NOMO-1 treated with DMSO at 0.1 percent for 48 hours (cell line): ENCODE measurements around the gene NEUROG3.
A peak's percentile ranks its signal among the peaks of the same experiment; 100 is the strongest.
"Not testable (repeated sequence)": the region's sequence is repeated elsewhere in the genome, so short reads cannot be mapped to it uniquely, and the experiment has no call there.

ENCODE experiments used
- DNase-seq: peaks from one replicate; lab custom pipeline; 2025; ENCODE audit not compliant: unreplicated experiment; lab: John Stamatoyannopoulos, UW

The NEUROG3 gene

DNA sequence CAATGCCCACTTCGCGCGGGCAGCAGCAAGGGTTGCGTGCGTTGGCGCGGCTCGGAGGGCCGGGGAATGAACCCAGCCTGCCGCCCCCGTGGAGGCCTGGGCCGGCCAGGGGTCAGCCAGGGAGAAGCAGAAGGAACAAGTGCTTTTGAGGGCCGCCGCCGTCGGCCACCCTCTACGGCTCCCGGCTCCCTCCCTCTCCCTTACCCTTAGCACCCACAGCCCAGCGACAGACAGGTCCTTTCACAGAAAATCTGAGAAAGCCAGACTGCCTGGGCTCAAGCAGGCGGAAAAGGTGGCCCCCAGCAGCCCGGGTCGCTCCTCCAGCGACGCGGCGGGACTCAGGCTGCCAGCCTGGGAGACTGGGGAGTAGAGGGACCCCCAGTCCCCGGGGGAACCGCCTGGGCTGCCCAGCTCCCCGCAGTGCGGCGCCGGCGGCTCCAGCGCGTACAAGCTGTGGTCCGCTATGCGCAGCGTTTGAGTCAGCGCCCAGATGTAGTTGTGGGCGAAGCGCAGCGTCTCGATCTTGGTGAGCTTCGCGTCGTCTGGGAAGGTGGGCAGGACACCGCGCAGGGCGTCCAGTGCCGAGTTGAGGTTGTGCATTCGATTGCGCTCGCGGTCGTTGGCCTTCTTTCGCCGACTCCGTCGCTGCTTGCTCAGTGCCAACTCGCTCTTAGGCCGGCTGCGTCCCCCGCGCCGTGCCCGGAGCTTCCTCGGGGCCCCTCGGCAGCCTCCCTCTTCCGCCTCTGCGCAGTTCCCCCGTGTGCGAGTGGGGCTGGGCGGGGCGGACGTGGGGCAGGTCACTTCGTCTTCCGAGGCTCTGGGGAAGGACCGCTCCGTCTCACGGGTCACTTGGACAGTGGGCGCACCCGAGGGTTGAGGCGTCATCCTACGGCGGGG, 815 bp downstream of the NEUROG3 start:
- DNase-seq: peak; percentile 33

DNA sequence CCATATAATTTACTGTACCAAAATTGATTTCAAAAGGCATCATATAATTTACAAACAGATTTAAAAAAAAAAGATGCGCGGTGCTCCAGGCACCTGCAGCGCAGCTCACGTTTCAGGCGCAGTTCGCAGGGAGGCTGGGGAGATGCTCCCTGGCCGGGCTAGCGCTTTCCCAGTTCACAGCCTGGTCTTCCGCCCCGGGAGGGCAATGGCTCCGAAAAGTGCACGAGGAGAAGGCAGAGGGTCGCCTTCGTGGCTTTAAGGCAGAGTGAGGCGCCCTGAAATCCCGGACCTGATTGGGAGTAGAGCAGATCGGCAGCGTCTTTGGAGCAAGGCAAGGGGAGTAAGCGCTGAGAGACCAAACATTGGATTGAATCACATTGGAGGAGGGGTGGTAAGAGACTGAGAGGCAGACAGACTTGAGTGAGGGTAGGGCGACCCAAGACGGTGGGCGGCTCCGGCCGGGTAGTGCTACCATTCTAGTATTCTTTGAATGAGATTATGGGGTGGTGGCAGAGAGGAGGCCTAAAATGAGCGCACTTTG, 1.5 kb downstream of the NEUROG3 start:
- no peak for DNase-seq

DNA sequence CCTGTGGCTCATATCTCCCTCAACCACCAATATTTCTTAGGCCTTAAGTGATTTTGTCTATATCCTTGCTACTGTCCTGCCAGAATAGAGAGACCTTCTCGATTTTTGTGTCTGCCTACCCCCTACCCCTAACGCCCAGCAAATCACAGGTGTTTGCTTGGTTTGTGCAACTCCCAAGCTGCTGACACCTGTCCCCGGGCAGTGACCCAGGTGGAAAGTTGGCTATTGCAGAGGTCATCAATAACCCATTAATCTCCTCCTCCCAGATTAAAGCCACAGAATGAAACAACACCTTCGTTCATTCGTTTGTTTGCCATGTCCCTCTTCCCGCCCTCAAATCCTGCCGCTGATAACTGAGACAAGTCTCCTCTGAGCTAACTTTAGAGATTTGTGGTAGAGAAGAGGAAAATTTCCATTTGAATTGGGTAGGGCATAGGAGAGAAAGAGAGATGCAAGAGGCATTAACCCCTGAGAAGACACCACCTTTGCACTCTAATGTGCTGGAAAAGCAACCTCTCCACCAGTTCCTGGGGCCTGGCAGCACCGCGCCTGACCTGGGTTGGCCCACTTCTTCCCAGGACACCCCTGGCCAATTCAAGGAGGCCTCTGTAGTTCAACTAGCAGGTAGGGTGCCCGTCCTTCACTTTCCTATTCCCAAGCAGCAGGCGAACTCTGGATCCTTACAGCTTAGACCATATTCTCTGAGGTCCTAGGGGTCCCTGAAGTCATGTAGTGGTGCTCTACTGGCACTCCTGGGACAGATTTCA, 3.0 kb downstream of the NEUROG3 start:
- no peak for DNase-seq

DNA sequence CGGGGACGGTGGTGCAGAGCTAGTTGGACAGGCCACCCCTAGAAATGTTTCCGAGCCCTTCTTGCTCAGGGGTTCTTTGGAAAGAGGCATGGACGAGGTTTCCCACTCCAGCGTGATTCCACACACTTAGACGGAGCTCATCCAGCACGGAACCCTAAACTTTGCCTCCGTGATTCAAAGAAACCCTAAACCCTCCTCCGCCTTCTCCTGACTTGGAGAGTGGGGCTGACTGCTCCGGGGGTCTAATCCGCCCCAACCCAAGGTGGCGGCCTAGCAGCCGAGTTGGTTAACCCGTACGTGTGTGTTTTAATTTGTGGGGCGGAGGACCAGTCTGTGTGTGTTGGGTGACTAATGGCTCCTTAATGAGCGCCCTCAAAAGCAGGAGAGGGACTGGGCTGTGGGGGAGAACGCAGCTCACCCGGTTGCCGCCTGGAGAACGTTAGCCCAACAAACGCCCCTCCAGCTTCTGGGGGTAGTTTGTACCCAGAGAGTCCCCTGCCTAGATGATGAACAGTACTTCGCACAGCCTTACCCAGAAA, 3.8 kb downstream of the NEUROG3 start:
- no peak for DNase-seq

DNA sequence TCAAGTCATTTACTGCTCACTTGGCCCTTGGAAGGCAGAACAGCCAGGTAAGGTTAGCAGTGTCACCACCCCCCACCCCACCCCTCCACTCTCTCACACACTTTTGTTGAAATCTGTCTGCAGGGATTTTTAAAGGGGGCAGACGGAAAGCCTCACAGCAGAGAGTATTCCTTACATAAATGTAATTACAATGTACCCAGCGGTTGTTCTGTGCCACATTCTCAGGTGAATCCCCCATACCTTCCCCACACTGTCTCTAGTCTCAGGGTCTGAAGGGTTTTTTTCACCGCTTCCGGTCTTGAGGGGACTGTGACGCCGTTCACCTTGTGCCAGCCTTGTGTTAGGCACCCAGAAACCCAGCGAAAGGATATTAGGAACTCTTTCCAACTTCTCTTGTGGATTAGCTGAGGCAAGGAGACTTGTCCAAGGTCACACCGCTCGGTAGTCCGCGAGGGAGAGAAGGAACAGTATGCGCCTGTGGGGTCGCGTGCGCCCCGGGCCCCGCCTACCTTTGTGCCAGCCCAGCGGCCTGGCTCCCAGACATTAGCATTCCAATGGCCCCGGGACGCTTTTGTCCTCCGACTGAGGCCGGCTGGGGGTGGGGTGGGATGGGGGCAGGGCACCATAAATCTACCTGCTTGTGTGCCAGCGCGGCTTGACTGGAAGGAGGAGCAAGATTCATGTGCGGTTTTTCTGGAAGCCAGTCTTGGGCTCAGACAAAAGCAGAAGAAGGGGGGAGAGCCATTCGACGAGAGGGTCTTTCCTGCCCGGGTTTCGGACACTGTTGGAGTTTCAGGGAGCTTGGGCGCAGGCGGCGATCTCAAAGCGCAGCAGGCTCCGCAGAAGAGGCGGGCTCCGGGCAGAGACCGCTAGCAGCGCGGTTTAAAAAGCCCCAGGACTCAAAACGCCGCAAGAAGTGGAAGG, 4.5 kb downstream of the NEUROG3 start:
- DNase-seq: no peak

DNA sequence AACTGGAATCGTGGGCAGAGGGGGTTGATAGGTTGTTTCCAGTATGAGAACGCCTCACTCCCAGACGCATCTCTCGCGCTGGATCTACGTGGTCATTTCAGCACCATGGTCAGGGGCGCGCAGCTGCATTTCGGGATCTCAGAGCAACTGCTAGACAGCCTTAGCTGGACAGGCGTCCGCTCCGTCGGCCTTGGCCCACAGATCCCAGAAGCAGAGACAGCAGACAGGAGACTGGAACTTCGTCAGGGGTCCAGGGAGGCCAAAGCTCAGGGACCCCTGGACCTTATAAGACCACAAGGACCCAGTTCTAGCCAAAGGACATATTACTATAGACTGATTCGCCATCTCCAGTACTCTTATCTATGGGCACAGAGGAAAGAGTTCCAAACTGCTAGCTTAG, 5.3 kb downstream of the NEUROG3 start:
- DNase-seq: no peak

DNA sequence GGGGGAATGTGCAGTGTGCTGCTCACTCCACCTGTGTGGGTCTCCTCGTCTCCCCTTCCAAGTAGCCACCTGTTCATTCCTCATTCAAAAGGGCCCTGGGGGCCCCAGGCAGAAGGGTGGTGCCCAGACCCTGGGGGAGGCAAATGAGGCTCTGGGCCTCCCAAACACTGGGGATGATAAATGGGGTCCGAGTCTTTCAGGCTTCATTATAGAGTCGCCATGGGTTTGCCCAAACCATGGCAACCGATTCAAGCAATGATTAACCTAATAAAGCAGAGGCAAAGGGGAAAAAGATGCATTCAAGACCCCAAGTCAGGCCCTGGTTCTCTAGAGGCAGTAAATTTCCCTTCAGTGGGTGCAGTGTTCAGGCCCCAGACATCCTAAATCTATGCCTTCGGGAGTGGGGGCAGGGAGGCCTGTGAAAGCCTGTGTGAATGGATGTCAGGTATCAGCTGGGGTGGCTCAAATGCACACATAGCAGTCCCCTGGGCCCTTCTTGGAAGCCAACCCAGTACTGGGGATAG, 10.4 kb downstream of the NEUROG3 start:
- no peak for DNase-seq

DNA sequence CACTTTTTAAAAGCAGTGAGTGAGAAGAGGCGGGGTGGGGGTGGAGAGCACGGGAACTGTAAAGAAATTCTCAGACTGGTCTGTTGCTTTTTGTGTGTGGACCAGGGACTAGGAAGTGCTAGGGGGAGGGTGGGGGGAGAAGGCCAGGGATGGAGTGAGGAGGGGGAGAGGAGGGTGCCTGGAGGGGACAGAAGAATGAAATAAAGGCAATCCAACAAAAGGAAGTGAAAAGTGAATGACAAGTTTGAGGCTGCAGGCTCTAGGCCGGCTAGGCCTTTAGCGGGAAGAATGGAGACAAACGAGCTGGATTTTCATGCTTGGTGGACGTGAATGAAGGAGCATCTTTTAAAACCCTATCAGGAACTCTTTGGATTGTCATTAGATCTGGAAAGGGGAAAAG, 13.7 kb downstream of the NEUROG3 start:
- no peak for DNase-seq

DNA sequence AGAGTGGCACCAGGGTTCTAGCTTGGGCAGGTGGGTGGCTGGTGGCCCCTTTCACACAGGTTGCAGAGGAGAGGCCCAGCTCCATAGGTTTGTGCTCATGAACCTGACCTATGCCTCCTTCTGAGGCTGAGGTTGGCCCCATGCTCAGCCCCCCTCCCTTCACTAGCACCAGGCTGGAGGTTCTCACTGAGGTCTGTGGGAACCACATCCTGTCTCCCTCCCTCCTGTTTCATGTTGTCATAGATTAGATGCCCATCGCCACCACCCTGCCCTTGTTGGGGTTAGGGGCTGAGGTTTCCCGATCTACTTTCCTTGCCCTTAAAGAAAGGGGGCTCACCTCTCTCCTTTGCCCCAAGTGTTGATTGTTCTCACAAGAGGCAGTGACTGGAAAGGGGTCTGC, 14.7 kb downstream of the NEUROG3 start:
- DNase-seq: no peak

DNA sequence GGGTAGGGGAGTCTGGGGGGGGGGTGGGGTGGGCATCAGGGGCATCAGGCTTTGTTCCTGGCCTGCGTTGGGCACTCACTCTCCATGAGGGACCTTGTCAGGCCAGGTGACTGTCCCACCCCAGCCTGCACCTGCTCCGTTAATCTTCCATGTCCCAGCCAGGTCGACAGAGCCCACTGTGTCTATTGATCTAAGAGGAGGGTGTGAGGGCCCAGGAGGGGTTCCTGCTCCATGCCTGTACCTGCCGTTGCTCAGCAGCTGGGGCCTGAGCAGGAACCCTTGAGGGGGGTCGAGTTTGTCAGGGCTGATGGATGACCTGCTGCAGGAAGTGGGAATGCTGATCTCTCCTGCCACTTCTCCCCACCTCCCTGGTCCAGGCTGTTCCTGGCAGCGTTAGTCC, 18.6 kb downstream of the NEUROG3 start:
- no peak for DNase-seq

DNA sequence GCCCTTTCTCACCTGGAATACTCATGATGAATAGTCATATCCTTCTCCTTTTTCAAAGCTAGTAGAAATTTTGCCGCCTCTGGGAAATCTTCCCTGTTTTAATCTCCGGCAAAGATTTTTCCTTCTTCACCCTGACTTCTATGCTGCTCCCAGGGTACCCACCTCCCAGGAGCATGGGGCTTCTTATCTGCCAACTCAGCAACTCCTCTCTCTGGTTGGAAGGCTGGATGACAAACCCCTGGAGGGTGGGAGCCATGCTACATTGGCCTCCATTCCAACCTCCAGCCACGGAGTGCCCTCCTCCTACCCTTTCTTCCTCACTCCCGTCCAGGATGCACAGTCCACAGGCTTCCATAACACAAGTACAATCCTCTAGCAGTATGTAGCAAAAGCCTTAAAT, 19.9 kb downstream of the NEUROG3 start:
- DNase-seq: no peak

DNA sequence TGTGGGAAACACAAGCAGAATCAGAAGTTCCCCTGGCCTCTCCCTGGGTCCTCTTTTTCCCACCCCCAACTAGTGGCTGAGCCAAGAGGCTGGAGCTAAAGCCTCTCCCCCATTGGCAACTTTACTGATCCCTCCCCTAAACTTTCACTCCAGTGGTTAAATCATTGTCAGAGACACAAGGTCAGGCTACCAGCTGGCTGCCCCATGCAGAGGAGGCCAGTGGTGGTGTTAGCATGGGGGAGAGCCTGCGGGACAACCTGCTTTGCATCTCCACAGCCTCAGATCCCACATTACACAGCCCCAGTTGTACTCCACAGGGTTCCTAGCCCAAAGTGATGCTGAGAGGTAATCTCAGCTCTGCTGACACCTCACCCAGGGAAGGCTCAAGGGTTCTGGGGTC, 21.0 kb downstream of the NEUROG3 start:
- DNase-seq: no peak

DNA sequence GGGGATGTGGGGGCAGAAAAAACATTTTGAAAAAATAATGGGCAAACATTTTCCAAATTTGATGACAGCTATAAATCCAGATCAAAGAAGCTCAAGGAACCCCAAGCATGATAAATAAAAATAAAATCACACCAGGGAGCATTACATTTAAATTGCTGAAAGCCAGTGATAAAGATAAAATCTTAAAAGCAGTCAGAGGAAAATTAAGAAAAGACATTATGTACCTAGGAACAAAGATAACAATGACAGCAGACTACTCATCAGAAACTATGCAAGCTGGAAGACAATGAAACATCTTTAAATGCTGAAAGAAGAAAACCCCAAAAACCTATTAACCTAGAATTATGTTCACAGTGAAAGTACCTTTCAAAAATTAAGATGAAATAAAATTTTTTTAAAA, 23.3 kb downstream of the NEUROG3 start:
- DNase-seq: no peak

DNA sequence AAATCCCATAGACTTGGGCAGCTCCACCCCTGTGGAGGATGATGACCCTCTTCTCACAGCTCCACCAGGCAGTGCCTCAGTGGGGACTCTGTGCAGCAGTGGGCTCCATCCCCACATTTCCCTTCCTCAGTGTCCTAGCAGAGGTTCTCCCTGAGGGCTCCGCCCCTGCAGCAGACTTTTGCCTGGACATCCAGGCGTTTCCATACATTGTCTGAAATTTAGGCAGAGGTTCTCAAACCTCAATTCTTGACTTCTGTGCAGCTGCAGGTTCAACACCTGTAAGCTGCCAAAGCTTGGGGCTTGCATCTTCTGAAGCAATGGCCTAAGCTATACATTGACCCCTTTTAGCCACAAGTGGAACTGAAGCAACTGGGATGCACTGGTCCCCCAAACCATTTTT, 31.8 kb downstream of the NEUROG3 start:
- DNase-seq: no peak

DNA sequence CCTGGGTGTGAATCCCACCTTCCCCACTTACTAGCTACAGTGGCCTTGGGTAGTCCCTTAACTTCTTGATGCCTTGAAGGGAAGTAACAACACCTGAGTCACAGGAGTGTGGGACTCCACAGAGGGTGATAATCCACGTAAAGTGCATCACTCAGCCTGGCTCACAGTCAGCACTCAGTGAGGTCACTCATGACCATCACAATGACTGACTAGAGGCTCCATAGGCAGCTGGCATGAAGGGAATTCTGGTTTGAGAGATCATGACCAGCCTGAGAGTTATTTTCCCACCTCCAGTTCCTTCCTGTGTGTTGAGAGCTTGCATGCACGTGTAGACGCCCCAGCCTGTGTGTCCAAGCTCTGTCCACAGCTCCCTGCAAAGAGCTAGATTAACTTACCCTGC, 34.8 kb downstream of the NEUROG3 start:
- DNase-seq: no peak

DNA sequence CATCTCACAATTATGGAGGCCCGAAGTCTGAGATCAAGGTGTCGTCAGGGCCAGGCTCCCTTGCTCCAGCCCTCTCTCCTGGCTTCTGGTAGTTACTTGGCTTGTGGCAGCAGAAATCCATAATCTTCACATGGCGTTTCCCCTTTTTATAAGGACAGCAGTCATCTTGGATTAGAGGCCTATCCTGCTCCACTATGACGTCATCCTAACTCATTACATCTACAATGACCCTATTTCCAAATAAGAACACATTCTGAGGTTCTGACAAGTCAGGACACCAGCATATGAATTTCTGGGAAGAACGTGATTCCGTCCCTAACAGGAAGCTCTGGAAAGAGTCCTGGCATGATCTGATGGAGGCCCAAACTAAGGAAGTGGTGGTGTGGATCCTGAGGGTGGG, 35.8 kb downstream of the NEUROG3 start:
- DNase-seq: no peak

DNA sequence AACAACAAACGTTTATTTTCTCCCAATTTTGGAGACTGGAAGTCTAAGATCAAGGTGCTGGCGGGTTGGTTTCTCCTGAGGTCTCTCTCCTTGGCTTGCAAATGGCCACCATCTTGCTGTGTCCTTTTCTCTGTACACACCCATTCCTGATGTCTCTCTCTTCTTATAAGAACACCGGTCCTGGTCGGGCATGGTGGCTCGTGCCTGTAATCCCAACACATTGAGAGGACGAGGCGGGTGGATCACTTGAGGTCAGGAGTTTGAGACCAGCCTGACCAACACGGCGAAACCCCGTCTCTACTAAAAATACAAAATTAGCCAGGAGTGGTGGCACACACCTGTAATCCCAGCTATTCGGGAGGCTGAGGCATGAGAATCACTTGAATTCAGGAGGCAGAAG, 36.7 kb downstream of the NEUROG3 start:
- DNase-seq: not testable (repeated sequence)

DNA sequence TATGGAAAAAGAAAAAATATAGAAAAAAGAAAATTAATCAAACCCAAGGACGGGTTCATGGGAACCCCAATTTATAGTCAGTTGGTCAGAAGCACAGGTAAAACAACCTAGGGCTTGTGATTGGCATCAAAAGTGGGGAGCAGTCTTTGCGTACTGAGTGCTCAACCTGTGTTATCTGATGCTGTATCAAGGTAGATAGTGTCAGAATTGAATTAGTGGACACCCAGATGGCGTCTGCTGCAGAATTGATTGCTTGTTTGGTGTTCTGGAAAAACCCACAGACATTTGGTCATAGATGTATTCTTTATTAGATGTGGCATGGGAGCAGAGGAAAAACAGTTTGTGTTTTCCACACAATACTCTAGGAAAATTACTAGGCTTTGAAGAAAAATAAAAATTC, 39.6 kb downstream of the NEUROG3 start:
- DNase-seq: no peak

DNA sequence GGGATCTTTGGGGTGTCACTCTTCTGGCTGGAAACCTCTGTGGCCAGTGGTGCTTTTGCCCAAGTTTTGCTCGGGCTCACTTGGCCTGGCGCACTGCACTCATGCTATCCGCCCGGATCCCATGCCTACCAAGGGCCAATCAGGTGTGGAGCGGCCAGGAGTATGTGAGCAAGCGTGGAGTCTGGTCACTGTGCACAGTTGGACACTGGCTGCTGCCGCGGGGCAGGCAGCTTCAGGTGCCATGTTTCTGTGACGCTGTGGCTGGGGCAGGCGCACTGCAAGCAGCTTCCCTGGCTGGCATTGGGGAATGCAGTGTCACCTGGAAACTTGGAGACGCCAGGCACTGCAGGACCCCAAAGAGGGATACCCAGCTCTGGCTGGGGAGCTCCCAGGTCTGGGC, 45.3 kb downstream of the NEUROG3 start:
- DNase-seq: no peak
